K562 (cell line): ENCODE data around the gene CTF1. TPM values are rescaled to one million over a fixed set of nuclear protein-coding genes. Genes with fewer than 3 reads are reported as not detected.

Source experiments
- DPF2 ChIP-seq: fragments of 450-650 bp; IDR thresholded peaks from 2 replicates; pipeline ENCODE4 v1.6.1; 2016
- ETV6 ChIP-seq, 3 experiments: fragments of 150-350 bp in 1 of 3; sonication (generic) in 1 of 3; formaldehyde crosslinking in 1 of 3; IDR thresholded peaks; 2 replicates each; pipeline versions ENCODE4 v1.6.1 to v1.8.0; 2014 to 2022; ENCODE audit warnings: borderline replicate concordance in 2 of 3, low read depth in 2 of 3, antibody characterized with exemption in 1 of 3, low read length in 1 of 3, mild to moderate bottlenecking in 1 of 3, missing genetic modification reagents in 1 of 3
- HNRNPUL1 ChIP-seq: fragments of 200-400 bp; formaldehyde crosslinking; IDR thresholded peaks from 2 replicates; pipeline ENCODE4 v1.6.1; 2017; ENCODE audit warnings: low read length
- MCM3 ChIP-seq: fragments of 450-650 bp; IDR thresholded peaks from 2 replicates; pipeline ENCODE4 v1.6.1; 2016
- NELFE ChIP-seq: IDR thresholded peaks from 2 replicates; pipeline ENCODE4 v1.6.1; 2011; ENCODE audit warnings: mild to moderate bottlenecking; ENCODE audit not compliant: insufficient read depth, insufficient read length
- NFXL1 ChIP-seq: fragments of 450-650 bp; formaldehyde crosslinking; IDR thresholded peaks from 2 replicates; pipeline ENCODE4 v1.4.0; 2021; ENCODE audit warnings: mild to moderate bottlenecking
- RBM14 ChIP-seq: fragments of 200-400 bp; formaldehyde crosslinking; IDR thresholded peaks from 2 replicates; pipeline ENCODE4 v1.6.1; 2018; ENCODE audit warnings: low read depth, mild to moderate bottlenecking, low read length, moderate library complexity, borderline replicate concordance; ENCODE audit not compliant: insufficient read depth
- SP2 ChIP-seq: IDR thresholded peaks from 2 replicates; pipeline ENCODE4 v1.6.1; 2011; ENCODE audit warnings: mild to moderate bottlenecking, low read depth, low read length, moderate library complexity; ENCODE audit not compliant: poor library complexity, severe bottlenecking; ENCODE audit errors: extremely low read depth
- SRSF9 ChIP-seq: fragments of 200-400 bp; formaldehyde crosslinking; IDR thresholded peaks from 2 replicates; pipeline ENCODE4 v1.6.1; 2017; ENCODE audit warnings: low read depth, low read length, borderline replicate concordance
- STAT5A ChIP-seq: IDR thresholded peaks from 2 replicates; pipeline ENCODE4 v1.6.1; 2012; ENCODE audit warnings: low read length, inconsistent platforms, borderline replicate concordance
- ZNF12 ChIP-seq: sonication (generic); formaldehyde crosslinking; IDR thresholded peaks from 2 replicates; pipeline ENCODE4 v1.4.0; 2020; ENCODE audit warnings: mild to moderate bottlenecking, missing genetic modification reagents
- ZNF140 ChIP-seq: fragments of 250-450 bp; sonication (Bioruptor Pico); IDR thresholded peaks from 2 replicates; pipeline ENCODE4 v1.8.0; 2021; ENCODE audit warnings: moderate library complexity, mild to moderate bottlenecking, inconsistent platforms
- ZNF644 ChIP-seq: fragments of 200-800 bp; sonication (Bioruptor generic); IDR thresholded peaks from 2 replicates; pipeline ENCODE4 v1.6.1; 2016; ENCODE audit warnings: low read depth, missing genetic modification characterization, missing compliant biosample characterization
- polyA plus RNA-seq, 8 experiments: library from polyadenylated mRNA; depleted of rRNA in 4 of 8; stranded (reverse) in 5 of 8; unstranded in 3 of 8; fragments of >200 nt; fragmentation: Nextera tagmentation in 2 of 8; fragmentation: Illumina TruSeq in 1 of 8; extraction: Ambion mirVana in 2 of 8; extraction: Trizol in 1 of 8; gene quantifications; 2 replicates each; pipeline versions ENCODE4 v1.2.1 to v1.2.3, GENCODE V29; 2011 to 2014; ENCODE audit warnings: inconsistent platforms in 1 of 8, missing spikeins in 1 of 8
- total RNA-seq, 7 experiments: library from RNA; depleted of rRNA in 6 of 7; stranded (reverse); fragments of >200 nt in 6 of 7; fragmentation: Illumina TruSeq in 2 of 7; extraction: Trizol in 2 of 7; gene quantifications; 2 replicates each; pipeline versions ENCODE4 v1.2.1 to v1.2.3, GENCODE V29; 2011 to 2021; ENCODE audit warnings: low replicate concordance in 1 of 7
- TF ChIP-seq, protein P1 (sequence below): fragments of 150-350 bp; conservative IDR thresholded peaks from 2 replicates; pipeline ENCODE4 v1.6.1; 2014; ENCODE audit warnings: low read length
- TF ChIP-seq, protein P2 (sequence below): fragments of 450-650 bp; formaldehyde crosslinking; IDR thresholded peaks from 2 replicates; pipeline ENCODE4 v1.4.0; 2020; ENCODE audit warnings: mild to moderate bottlenecking, moderate library complexity
- TF ChIP-seq, protein P3 (sequence below): fragments of 200-800 bp; sonication (Bioruptor generic); IDR thresholded peaks from 2 replicates; pipeline ENCODE4 v1.6.1; 2017; ENCODE audit warnings: missing genetic modification characterization, missing compliant biosample characterization
- TF ChIP-seq, protein P4 (sequence below), 2 experiments: fragments of 200-800 bp in 1 of 2; sonication (Bioruptor generic) in 1 of 2; sonication (generic) in 1 of 2; formaldehyde crosslinking in 1 of 2; IDR thresholded peaks in 1 of 2; conservative IDR thresholded peaks in 1 of 2; 2 replicates each; pipeline versions ENCODE4 v1.5.0 to v1.6.1; 2016 to 2020; ENCODE audit warnings: missing compliant biosample characterization in 1 of 2, missing genetic modification characterization in 1 of 2, missing genetic modification reagents in 1 of 2
- TF ChIP-seq, protein P5 (sequence below): fragments of 250-450 bp; sonication (Bioruptor Pico); IDR thresholded peaks from 2 replicates; pipeline ENCODE4 v1.8.0; 2021; ENCODE audit warnings: mild to moderate bottlenecking, moderate library complexity

The CTF1 gene
- total and polyA plus RNA-seq, 9 of the 15 experiments (the other 6 are each of a cell fraction or from before 2014, with no cell fraction given): 0.24 to 2.5 (median 0.44) TPM

DNA sequence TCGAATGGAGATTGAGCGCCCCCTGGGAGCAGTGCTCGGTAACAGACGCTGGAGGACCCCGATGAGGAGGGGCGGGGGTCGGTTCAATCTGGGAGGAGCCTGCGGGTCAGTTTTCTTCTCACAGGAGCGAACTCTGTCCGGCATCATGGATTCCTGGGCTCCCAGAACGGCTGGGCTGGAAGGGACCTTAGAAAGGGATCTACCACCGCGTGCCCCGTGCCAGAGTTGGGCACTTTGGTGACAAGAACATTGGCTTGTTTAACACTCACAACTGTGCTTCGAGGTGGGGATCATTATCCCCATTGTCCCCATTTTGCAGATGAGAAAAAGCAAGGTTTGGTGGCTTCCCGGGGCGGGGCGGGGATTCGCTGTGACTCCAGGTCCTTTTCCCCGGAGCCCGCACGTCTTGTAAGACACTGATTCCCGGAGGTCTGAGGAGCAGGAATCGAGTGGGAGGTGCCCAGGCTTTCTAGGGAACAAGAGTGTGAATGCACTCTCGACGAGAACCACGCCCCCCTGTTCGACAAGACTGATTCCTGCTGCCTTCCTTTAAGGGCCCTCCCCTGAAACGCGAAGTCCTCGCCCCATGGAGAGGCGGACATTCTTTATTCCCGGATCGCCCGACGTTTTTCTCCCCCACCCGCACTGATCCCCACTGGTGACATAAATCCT is 25.5 kb downstream of the CTF1 start (continued):
- TF ChIP-seq ZNF644 (tag) (no peak), RBM14 (no peak), SRSF9 (no peak), NELFE (no peak), STAT5A (no peak), ETV6 (IDR thresholded peaks at IDR 0.05; ENCODE audit: borderline replicate concordance in 1 of 2, low read depth in 2 of 2, low read length in 1 of 2) (no peak), ETV6 (CRISPR knock-in tag; IDR thresholded peaks at IDR 0.05; ENCODE audit: borderline replicate concordance) (no peak), DPF2 (0 out of 2 replicates have a peak, but pooled peaks have one; percentile 49), ZNF12 (CRISPR knock-in tag) (no peak), ZNF140 (CRISPR knock-in tag) (no peak), HNRNPUL1 (no peak), SP2 (no peak), MCM3 (no peak), NFXL1 (CRISPR knock-in tag) (no peak)
- TF ChIP-seq, protein P1, sequence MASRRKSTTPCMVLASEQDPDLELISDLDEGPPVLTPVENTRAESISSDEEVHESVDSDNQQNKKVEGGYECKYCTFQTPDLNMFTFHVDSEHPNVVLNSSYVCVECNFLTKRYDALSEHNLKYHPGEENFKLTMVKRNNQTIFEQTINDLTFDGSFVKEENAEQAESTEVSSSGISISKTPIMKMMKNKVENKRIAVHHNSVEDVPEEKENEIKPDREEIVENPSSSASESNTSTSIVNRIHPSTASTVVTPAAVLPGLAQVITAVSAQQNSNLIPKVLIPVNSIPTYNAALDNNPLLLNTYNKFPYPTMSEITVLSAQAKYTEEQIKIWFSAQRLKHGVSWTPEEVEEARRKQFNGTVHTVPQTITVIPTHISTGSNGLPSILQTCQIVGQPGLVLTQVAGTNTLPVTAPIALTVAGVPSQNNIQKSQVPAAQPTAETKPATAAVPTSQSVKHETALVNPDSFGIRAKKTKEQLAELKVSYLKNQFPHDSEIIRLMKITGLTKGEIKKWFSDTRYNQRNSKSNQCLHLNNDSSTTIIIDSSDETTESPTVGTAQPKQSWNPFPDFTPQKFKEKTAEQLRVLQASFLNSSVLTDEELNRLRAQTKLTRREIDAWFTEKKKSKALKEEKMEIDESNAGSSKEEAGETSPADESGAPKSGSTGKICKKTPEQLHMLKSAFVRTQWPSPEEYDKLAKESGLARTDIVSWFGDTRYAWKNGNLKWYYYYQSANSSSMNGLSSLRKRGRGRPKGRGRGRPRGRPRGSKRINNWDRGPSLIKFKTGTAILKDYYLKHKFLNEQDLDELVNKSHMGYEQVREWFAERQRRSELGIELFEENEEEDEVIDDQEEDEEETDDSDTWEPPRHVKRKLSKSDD: no peak
- TF ChIP-seq, protein P2, sequence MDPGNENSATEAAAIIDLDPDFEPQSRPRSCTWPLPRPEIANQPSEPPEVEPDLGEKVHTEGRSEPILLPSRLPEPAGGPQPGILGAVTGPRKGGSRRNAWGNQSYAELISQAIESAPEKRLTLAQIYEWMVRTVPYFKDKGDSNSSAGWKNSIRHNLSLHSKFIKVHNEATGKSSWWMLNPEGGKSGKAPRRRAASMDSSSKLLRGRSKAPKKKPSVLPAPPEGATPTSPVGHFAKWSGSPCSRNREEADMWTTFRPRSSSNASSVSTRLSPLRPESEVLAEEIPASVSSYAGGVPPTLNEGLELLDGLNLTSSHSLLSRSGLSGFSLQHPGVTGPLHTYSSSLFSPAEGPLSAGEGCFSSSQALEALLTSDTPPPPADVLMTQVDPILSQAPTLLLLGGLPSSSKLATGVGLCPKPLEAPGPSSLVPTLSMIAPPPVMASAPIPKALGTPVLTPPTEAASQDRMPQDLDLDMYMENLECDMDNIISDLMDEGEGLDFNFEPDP: no peak
- TF ChIP-seq, protein P3, sequence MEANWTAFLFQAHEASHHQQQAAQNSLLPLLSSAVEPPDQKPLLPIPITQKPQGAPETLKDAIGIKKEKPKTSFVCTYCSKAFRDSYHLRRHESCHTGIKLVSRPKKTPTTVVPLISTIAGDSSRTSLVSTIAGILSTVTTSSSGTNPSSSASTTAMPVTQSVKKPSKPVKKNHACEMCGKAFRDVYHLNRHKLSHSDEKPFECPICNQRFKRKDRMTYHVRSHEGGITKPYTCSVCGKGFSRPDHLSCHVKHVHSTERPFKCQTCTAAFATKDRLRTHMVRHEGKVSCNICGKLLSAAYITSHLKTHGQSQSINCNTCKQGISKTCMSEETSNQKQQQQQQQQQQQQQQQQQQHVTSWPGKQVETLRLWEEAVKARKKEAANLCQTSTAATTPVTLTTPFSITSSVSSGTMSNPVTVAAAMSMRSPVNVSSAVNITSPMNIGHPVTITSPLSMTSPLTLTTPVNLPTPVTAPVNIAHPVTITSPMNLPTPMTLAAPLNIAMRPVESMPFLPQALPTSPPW (CRISPR knock-in tag): peak; percentile 82
- TF ChIP-seq, protein P4, sequence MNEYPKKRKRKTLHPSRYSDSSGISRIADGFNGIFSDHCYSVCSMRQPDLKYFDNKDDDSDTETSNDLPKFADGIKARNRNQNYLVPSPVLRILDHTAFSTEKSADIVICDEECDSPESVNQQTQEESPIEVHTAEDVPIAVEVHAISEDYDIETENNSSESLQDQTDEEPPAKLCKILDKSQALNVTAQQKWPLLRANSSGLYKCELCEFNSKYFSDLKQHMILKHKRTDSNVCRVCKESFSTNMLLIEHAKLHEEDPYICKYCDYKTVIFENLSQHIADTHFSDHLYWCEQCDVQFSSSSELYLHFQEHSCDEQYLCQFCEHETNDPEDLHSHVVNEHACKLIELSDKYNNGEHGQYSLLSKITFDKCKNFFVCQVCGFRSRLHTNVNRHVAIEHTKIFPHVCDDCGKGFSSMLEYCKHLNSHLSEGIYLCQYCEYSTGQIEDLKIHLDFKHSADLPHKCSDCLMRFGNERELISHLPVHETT (CRISPR knock-in tag; conservative IDR thresholded peaks at IDR 0.05 in 1 of 2, IDR thresholded peaks at IDR 0.05 in 1 of 2): no peak
- TF ChIP-seq, protein P5, sequence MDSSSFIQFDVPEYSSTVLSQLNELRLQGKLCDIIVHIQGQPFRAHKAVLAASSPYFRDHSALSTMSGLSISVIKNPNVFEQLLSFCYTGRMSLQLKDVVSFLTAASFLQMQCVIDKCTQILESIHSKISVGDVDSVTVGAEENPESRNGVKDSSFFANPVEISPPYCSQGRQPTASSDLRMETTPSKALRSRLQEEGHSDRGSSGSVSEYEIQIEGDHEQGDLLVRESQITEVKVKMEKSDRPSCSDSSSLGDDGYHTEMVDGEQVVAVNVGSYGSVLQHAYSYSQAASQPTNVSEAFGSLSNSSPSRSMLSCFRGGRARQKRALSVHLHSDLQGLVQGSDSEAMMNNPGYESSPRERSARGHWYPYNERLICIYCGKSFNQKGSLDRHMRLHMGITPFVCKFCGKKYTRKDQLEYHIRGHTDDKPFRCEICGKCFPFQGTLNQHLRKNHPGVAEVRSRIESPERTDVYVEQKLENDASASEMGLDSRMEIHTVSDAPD: no peak
